Suprapubic skin (tissue), 4 donors: Measurements from ENCODE around the gene JMJD8. TPM values are rescaled to one million over a fixed set of nuclear protein-coding genes. Genes with fewer than 3 reads are reported as not detected.
"Not testable (repeated sequence)": the region's sequence is repeated elsewhere in the genome, so short reads cannot be mapped to it uniquely, and the experiment has no call there.

Experiments used
- DNase-seq, 2 donors: peaks; one replicate each; pipeline ENCODE4 v3.0.0-alpha.2; 2019; ENCODE audit warnings: low spot score in 2 of 2
- H3K27ac ChIP-seq: fragments of 200-600 bp; sonication (generic); one replicate; pipeline ENCODE4 v1.5.1; 2019
- H3K27me3 ChIP-seq: fragments of 200-600 bp; sonication (generic); one replicate; pipeline ENCODE4 v1.5.1; 2019
- H3K36me3 ChIP-seq: fragments of 200-600 bp; sonication (generic); one replicate; pipeline ENCODE4 v1.5.1; 2019
- H3K4me1 ChIP-seq: fragments of 200-600 bp; sonication (generic); one replicate; pipeline ENCODE4 v1.5.1; 2019
- H3K4me3 ChIP-seq: fragments of 200-600 bp; sonication (generic); one replicate; pipeline ENCODE4 v1.5.1; 2019; ENCODE audit warnings: mild to moderate bottlenecking
- H3K9me3 ChIP-seq: fragments of 200-600 bp; sonication (generic); one replicate; pipeline ENCODE4 v1.5.1; 2019
- EP300 ChIP-seq: sonication (generic); formaldehyde crosslinking; IDR thresholded peaks from one replicate; pipeline ENCODE4 v1.6.1; 2017; ENCODE audit warnings: antibody characterized with exemption
- POLR2A ChIP-seq, 2 donors: fragments of 450-650 bp; IDR thresholded peaks; one replicate each; pipeline ENCODE4 v1.6.1; 2017; ENCODE audit warnings: antibody characterized with exemption in 2 of 2, mild to moderate bottlenecking in 2 of 2, moderate library complexity in 2 of 2
- POLR2AphosphoS5 ChIP-seq, 3 donors: sonication (generic); formaldehyde crosslinking; IDR thresholded peaks; one replicate each; pipeline ENCODE4 v1.6.1; 2017; ENCODE audit warnings: antibody characterized with exemption in 3 of 3
- WGBS: methylation state at CpG from one replicate; pipeline ENCODE4 v1.1.5; 2018; 5-methylcytosine and 5-hydroxymethylcytosine counted together
- total RNA-seq, 4 donors: library from RNA; depleted of rRNA; stranded (reverse); fragments of >200 nt; gene quantifications; one replicate each; pipeline ENCODE4 v1.1.0, GENCODE V29; 2016
- TF ChIP-seq, protein P1 (sequence below), 2 donors: fragments of 200-600 bp in 1 of 2; fragments of 450-650 bp in 1 of 2; sonication (generic) in 1 of 2; IDR thresholded peaks; one replicate each; pipeline ENCODE4 v1.5.1; 2016 to 2019; ENCODE audit warnings: antibody characterized with exemption in 2 of 2, mild to moderate bottlenecking in 1 of 2, moderate library complexity in 1 of 2

Gene JMJD8
- total RNA-seq, 4 donors from 2014 or later: 47.0 to 87.4 (median 60.5) TPM

DNA sequence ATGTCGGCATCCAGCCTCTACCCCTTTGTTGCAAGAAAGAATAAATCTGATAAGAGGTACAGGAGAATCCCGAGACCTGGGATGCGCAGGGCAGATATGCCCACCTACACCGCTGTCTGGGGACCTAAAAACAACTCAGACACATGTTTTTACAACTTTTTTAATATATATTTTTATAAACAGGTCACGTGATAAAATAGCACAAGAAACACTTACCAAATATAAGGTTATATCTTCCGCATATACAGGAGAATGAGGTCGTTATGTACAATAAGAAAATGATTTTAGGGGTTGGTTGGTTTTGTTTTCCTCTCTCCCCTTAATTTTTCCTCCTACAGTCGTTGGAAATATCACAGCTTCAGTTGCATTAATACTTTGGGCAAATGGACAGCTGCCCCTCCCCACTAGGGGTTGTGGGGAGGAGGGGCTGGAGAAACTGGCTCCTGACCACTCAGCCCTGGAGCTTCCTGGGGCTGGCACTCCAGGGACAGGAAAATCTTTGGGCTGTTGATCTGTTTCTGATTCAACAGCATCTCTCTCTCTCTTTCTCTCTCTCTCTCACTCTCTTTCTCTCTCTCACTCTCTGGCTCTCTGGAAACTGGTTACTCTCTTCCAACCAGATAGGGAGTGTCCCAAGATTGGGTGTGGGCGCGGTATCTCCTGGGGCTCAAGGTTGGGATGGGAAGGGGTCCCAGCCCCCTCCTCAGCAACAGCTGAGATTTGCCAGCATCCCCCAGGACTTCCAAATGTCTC, 8.4 kb upstream of the JMJD8 start:
- peaks cover 6% of the 10 kb centered on the region for H3K36me3 ChIP-seq
- peaks cover 57% of the 10 kb centered on the region for H3K27me3 ChIP-seq
- TF ChIP-seq POLR2AphosphoS5 (IDR thresholded peaks at IDR 0.05) (no peak), POLR2A (IDR thresholded peaks at IDR 0.05) (no peak), EP300 (no peak)
- TF ChIP-seq, protein P1, sequence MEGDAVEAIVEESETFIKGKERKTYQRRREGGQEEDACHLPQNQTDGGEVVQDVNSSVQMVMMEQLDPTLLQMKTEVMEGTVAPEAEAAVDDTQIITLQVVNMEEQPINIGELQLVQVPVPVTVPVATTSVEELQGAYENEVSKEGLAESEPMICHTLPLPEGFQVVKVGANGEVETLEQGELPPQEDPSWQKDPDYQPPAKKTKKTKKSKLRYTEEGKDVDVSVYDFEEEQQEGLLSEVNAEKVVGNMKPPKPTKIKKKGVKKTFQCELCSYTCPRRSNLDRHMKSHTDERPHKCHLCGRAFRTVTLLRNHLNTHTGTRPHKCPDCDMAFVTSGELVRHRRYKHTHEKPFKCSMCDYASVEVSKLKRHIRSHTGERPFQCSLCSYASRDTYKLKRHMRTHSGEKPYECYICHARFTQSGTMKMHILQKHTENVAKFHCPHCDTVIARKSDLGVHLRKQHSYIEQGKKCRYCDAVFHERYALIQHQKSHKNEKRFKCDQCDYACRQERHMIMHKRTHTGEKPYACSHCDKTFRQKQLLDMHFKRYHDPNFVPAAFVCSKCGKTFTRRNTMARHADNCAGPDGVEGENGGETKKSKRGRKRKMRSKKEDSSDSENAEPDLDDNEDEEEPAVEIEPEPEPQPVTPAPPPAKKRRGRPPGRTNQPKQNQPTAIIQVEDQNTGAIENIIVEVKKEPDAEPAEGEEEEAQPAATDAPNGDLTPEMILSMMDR (IDR thresholded peaks at IDR 0.05): no peak
- no peak overlapping the region for H3K27ac ChIP-seq
- H3K9me3 ChIP-seq: no peaks in the 10 kb centered on the region
- no peak overlapping the region for H3K4me3 ChIP-seq
- peaks cover 69% of the 10 kb centered on the region for H3K4me1 ChIP-seq
- DNase-seq: no peak
- WGBS: 51% methylated on average over 10 of the region's 10 CpGs

DNA sequence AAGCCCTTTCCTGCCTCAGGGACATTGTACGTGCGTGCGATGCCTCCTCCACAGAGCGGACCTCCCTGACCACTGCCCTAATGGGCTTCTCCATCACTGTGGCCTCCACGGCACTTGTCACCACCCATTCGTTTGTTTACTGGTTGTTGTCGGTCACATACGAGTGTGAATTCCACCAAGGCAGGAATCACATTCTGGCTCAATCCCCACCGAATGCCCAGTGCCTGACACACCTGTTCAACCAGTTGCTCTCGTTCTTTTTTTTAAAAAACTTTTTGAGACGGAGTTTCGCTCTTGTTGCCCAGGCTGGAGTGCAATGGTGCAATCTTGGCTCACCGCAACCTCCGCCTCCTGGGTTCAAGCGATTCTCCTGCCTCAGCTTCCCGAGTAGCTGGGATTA, 7.1 kb upstream of the JMJD8 start:
- 67% methylated on average over 16 of the region's 16 CpGs for whole genome bisulfite sequencing
- not testable (repeated sequence) for H3K27ac ChIP-seq

DNA sequence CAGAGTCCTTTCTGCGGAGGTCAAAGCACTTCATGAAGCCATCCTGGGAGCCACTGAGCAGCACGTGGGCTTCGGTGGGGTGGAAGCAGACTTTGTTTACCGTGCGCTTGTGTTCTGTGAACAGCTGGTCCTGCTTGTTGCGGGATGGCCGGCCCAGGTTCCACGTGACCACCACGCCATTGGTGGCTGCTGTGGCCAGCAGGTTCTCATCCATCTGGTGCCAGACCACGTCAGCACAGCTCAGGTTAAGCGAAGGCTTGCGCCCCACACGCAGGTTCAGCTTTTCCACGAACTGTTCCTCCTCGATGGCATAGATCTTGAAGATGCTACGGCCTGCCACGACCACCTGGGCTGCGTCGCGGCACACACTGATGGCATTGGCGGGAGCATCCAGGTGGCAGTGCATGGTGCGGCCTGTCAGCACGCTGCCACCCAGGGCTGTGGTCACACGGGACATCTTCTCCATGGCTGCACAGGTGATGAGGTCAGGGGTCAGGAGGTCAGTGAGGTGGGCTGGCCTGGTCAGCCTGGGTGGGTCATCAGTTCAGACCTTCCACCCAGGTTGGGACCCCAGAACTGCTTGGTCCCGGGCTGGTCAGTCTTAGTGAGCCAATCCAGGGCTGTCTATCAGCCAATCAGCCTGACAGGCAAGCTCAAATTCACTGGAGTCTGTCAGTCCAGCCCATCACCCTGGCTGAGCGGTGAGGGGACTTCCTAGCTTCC, 5.2 kb upstream of the JMJD8 start:
- 87% methylated on average over 3 of the region's 26 CpGs for WGBS
- TF ChIP-seq POLR2A (IDR thresholded peaks at IDR 0.05): no peak
- no peak for TF ChIP-seq POLR2AphosphoS5 (IDR thresholded peaks at IDR 0.05)
- no peak for TF ChIP-seq EP300
- TF ChIP-seq, protein P1 (IDR thresholded peaks at IDR 0.05): no peak
- H3K4me1 ChIP-seq: peaks cover 68% of the 10 kb centered on the region
- H3K27me3 ChIP-seq: peaks cover 25% of the 10 kb centered on the region
- peak overlapping the region; percentile 98 for H3K4me3 ChIP-seq
- DNase-seq: no peak
- no peaks in the 10 kb centered on the region for H3K9me3 ChIP-seq
- peaks cover 16% of the 10 kb centered on the region for H3K36me3 ChIP-seq
- H3K27ac ChIP-seq: peak overlapping the region; percentile 92

More for the DNA sequence above, 7.1 kb upstream of the JMJD8 start:
- H3K4me3 ChIP-seq, H3K9me3 ChIP-seq, DNase-seq: not testable (repeated sequence)
- Histone ChIP-seq H3K36me3 (peaks cover 16% of the 10 kb centered on the region), H3K4me1 (peaks cover 68% of the 10 kb centered on the region), H3K27me3 (peaks cover 44% of the 10 kb centered on the region)

DNA sequence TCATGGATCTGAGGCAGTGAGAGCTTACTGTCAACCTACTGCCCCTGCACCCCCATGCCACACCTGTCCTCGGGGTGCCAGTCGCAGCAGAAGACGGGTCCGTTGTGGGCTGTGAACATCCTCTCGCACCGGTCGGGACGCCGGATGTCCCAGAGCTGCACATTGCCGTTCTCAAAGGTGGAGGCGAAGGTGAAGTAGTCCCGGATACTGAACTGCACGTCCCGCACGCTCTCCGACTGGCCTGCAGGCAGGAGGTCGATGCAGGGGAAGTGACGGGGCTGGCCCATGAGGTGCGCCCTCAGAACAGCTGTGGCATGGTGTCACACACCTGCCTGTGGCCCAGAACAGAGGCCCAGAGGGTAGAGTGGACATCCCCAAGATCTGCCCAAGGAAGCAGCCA, 3.4 kb upstream of the JMJD8 start:
- WGBS: 86% methylated on average over 19 of the region's 19 CpGs
- no peak for DNase-seq
- peaks cover 8% of the 10 kb centered on the region for H3K27me3 ChIP-seq
- TF ChIP-seq POLR2AphosphoS5 (IDR thresholded peaks at IDR 0.05) (no peak), EP300 (no peak), POLR2A (IDR thresholded peaks at IDR 0.05) (no peak)
- TF ChIP-seq, protein P1 (IDR thresholded peaks at IDR 0.05): no peak
- H3K27ac ChIP-seq: no peak overlapping the region
- peaks cover 23% of the 10 kb centered on the region for H3K36me3 ChIP-seq
- H3K9me3 ChIP-seq: no peaks in the 10 kb centered on the region
- H3K4me3 ChIP-seq: no peak overlapping the region
- peaks cover 70% of the 10 kb centered on the region for H3K4me1 ChIP-seq

DNA sequence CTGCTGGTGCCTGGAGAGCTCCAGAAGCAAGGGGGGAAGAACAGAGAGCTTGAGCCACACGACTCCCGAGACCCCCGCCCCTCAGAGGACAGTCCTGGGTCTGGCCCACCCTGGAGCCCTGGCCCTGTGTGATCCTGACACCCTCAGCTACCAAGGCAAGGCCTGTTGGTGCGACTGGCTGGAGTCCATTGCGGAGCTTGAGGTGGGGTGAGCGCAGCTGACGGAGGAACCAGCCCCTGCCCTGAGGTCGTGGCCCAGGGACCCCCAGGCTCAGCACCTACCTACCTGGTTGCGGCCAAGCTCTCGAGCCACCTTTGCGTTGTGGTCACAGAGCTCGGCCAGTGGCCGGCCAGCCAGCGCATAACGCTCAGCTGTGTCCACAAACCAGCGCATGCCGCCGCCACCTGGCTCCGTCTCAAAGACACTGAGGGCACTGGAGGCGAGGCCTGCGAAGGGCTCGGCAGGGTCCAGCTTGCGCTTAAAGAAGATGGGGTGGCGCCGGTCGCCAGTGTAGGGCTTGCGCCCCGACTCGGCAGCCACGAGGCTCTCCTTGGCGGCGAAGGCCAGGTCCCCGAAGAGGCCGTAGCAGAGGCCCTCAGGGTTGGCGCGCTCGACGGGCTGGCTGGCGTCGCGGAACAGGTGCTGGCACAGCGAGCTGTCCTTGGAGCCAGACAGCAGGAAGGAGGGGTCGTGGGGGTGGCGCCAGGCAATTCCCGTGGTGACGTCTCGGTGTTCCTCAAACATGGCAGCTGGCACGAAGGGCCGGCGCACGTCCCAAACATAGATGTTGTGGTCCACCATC, 2.5 kb upstream of the JMJD8 start:
- Histone ChIP-seq H3K27me3 (no peaks in the 10 kb centered on the region), H3K4me1 (peaks cover 70% of the 10 kb centered on the region), H3K27ac (no peak overlapping the region), H3K4me3 (no peak overlapping the region), H3K9me3 (no peaks in the 10 kb centered on the region), H3K36me3 (peaks cover 31% of the 10 kb centered on the region)
- TF ChIP-seq, protein P1 (IDR thresholded peaks at IDR 0.05): no peak
- TF ChIP-seq POLR2A (IDR thresholded peaks at IDR 0.05) (no peak), EP300 (no peak), POLR2AphosphoS5 (IDR thresholded peaks at IDR 0.05) (no peak)
- no peak for DNase-seq
- WGBS: no CpG with 5 or more reads among the region's 51 CpGs
